Measurements from ENCODE around the gene ZBTB26.

The ZBTB26 gene, protein sequence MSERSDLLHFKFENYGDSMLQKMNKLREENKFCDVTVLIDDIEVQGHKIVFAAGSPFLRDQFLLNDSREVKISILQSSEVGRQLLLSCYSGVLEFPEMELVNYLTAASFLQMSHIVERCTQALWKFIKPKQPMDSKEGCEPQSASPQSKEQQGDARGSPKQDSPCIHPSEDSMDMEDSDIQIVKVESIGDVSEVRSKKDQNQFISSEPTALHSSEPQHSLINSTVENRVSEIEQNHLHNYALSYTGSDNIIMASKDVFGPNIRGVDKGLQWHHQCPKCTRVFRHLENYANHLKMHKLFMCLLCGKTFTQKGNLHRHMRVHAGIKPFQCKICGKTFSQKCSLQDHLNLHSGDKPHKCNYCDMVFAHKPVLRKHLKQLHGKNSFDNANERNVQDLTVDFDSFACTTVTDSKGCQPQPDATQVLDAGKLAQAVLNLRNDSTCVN

DNA sequence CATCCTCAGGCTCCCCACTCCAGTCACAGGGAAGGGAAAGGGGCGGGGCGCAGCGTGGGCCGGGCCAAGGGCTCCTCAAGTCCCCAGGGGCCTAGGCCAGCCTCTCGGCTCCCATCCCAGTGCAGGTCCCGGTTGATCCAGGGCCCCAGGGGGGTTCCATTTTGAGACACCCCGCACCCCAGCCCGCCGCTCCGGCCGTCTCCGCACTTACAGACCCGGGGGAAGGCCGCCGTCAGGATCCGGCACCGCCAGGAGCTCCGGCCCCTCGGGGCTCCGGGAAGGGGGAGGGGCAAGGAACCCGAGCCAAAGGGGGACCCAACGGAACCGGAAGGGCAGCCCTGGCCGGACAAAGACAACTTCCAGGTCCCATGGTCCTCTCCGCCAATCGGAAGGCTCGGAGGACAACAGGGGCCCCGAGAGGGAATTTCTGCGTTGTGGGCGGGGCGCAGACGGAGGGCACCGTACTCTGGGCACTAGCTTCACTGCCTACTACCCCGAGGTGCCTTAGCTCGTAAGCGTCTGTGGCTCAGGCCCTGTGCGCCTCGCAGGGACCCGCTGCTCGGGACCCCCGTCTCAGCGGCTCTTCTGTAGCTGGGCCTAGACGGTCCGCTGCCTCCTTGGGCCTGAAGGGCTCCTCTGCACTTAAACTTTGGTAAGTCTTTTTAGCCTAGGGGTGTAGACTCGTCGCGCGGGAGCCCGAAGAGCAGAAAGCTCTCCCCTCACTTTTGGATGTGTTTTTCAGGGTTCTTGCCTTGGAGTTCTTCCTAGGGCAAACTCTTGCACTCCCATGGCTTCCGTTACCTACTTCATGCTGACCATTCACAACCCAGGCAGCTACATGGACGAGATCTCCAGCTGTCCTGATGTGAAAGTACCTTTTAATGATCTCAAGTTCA lies at the start of gene ZBTB26:
TSS of gene ZBTB26 (minus strand) at position 287 of the 896 bp plus-strand sequence. CDS start 11,578 bp downstream, outside the sequence.
- peak; percentile 93 for DNase-seq

DNA sequence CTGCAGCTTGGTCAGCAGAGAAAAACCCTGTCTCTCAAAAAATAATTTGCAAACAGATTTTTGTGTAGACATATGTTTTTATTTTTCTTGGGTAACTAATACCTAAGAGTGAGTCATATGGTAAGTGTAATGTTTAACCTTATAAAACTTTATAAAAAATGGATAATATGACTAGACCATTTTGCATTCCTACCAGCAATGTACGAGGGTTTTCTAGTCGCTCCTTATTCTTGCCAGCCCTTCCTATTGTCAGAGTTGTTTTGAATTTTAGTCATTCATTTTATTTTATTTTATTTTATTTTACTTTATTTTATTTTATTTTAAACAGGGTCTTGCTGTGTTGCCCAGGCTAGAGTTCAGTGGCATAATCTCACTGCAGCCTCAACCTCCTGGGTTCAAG lies 47.3 kb upstream of the ZBTB26 start:
- no peak for DNase-seq

DNA sequence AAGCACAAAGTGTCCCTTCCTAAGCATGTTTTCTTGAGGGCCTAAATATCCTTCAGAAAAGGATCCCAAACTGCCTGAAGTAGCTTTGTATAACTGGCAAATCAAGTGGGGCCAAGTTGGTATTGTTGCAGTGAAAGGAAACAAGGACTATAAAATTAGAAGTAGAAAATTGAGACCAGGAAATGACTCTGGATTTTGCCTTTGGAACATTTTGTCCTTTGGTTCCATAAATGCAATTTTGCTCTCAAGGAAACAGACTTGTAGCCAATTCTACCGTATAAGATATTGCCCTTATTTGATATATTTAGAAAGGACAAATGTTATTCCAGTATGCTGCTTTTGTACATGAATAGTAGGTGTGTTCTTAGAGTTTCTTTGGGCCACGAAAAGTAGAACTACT lies 43.9 kb upstream of the ZBTB26 start:
- no peak for DNase-seq

GRCh38 chr9:122961139-122961538 lies 29.8 kb upstream of the ZBTB26 start:
- no peak for DNase-seq

GRCh38 chr9:122955961-122956360 lies 24.6 kb upstream of the ZBTB26 start:
- no peak for DNase-seq

DNA sequence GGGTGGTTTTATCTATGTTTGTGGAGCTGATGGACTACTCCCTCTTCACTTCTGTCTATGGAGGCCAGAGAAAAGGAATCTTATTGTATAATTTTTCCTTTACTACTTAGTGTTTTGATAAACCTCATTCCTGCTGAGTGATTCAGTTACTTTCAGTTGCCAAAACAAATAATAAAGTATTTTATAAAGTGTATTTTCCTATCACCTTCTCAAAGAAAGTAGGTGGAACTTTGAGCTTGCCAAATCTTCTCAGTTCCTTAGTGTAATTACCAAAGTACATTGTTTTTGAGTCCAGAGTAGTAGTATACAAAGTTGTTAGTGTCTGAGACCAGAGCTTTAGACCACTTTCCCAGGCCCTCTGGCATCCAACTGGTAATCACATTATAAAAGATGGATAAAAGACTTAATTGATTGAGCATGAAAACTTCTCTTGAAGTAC lies 23.0 kb upstream of the ZBTB26 start:
- no peak for DNase-seq

DNA sequence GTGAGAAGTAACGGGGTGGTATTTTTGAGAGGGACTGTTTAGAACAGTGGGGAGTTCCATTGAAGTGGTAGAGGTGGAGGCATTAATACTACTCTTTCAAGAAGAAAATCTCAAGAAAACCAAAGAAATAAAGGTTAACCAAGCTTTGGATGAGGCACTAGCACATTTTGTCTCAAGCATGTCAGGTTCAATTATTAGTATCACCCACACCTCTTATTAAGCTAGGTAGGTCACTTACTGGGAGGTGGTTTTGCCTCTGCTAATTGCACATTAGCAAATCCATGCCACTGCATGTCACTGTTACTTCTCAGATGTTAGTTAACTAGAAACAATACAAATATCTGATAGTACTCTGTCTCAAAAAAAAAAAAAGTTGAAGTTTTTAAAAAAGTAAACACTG lies 19.7 kb upstream of the ZBTB26 start:
- no peak for DNase-seq

- DNase-seq, result no peak
These were observed 19.0 kb upstream of the ZBTB26 start for GRCh38 chr9:122950263-122950662.

DNA sequence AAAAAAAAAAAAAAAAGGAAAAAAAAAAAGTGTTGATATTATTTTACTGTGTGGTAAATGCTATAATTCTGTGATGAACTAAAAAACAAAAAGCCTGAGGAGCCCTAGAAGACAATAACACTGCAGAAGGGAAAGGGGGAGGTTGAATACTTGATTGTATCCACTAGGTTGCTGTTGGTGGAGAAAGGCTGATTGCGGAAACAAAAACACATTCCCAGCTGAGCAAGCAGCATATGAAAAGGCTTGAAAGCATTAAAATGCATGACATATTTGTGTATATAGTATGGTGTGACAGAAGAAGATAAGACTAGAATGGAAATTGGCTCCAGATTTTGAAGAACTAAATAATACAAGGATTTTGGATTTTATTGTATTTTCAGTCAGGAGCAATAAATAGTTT lies 18.4 kb upstream of the ZBTB26 start:
- DNase-seq, result no peak

- no peak for DNase-seq
These were observed 17.0 kb upstream of the ZBTB26 start for GRCh38 chr9:122948313-122948712.

DNA sequence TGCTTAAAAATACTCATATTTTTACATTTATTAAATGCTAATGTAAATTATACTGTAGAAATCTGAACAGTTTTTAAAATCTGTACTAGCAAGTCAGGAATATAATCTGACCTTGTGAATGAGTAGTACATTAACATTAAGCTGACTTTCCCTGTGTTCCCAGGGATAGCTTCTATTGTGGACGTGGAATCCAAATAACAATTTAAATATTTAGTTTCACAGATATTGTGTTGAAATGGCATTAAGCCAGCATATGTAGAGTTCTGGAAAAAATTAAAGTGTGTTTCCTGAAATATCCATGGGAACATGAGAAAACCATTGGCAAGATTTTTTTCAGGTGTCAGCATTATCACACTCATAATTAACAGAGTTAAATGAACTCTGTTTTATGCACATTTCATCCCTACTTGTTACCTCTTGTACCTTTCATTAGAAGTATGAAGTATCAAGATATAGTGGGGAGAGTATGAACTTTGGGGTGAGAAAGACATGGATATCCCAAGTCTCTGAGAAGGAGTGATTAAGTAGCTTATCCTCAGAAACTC lies 15.2 kb upstream of the ZBTB26 start:
- DNase-seq, result no peak

DNA sequence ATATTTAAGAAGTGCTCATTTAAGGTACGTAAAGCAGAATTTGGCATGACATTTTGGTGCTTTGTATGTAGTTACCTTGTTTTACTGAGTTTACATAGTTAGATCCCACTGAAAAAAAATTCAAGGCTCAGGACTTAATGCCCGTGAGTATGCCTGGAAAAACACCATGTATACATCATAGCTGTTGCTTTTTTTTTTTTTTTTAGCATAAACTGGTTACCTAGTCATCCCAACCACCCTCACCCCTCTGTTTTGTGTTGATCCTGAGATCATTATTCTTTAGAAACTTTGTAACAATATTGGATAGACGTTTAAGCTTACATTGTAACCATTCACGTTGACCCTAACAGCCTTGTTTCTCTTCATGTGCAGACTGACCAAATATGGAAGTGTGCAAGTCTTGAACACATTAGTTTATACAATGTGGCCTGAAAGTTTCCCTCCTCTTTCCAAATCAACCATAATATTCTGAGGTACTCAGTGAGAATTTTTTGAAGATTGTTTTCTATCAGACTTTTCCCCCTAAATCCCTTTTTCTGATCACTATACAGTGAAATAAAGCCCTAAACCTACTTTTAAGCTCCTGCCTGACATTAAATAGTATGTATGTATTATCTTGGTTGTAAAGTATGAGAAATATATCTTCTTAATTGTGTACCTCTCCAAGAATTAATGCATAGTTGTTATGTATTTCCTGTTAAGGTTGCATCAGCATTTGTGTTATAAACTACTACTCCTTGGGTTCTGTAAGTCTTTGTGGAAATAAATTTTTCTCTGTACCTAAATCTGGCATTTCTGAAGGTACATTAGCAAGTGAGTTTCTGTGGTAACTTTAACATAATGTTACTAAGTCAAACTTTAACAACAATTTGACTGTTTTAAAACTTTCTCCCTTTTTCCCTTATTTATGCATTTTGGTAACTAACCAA lies 13.9 kb upstream of the ZBTB26 start:
- DNase-seq, result no peak

GRCh38 chr9:122941582-122942234 lies 10.4 kb upstream of the ZBTB26 start:
- DNase-seq, result no peak

DNA sequence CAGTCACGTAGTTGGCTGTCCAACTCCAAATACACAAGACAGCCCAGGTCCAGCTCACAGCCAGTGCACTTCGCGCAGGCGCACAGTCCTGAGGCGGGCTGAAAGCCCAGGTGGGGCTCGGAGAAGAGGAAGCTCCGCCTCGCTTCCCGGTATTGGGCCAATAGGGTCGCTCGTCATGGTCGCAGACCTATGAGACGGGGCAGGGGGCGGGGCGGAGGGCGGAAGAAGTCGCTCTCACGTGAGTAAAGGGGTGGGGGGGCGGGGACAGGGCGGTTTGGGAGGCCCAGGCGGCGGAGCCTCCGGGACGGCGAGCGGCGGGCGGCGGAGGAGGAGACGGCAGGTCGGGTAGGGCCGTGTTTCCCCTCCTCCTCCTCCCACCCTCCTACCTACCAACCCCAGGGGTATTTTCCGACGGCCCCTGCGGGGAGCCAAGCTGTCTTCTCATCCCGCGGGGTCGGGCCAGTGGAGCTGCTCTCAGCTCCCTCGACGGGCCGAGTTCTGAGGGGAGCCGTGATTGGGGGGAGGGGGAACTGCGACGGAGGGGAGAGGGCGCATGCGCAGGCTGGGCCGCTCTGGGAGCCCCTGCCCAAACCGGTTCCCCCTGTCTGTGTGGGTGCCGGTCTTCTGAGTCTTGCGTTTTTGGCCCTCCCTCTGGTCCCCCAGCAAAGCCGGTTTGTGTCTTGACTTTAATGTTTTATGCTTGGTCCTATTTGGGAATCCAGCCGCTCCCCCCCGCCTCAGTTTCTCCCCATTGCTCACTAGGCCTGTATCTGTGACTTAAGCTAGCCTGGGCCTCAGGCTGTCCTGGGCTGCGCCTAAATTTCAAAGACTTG lies 9.7 kb upstream of the ZBTB26 start, which contains the start of gene RABGAP1:
TSS of gene RABGAP1 (plus strand) at position 272 of the 833 bp plus-strand sequence. CDS start 16,040 bp downstream, outside the sequence.
- DNase-seq, result peak; percentile 99

GRCh38 chr9:122940454-122940748 lies 9.1 kb upstream of the ZBTB26 start:
- no peak for DNase-seq

DNA sequence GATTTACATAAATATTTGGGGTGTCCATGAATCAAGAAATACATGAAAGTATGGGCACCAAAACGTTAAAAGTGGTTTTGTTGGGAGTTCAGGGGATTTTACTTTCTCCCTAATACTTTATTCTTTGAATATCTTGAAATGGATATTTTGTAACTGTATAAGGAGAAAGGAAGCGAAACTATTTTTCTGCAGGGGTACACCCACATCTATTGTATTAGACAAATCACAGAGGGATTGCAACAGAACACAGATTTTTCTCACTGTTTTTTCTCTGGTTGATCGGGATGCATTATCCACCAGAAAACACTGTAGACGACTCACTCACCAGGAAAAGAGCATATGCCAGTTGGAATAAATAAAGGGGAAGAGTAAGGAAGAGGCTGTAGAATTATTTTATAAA lies 8.3 kb upstream of the ZBTB26 start:
- DNase-seq, result no peak

GRCh38 chr9:122936883-122937282 lies 5.6 kb upstream of the ZBTB26 start:
- no peak for DNase-seq

DNA sequence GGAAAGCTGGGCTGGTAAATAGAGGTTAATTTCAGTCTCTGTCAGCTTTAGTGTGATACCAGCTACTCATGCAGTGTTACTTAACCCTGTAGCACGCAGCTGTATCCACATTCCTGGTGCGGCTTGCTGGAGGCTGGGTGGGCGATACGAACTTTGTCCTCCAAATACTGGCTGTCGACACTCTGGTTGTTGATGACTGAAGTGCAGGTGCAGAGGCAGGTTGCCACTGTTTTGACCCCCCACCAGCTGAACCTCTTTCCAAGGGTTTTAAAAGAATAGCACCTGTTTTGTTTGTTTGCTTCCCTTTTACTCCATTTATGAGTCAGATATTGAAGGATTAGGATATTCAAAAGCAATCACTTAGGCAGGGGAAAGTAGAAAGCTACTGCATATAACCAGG lies 5.2 kb upstream of the ZBTB26 start:
- no peak for DNase-seq

- DNase-seq, result no peak
These were observed 629 bp downstream of the ZBTB26 start for GRCh38 chr9:122930541-122931225.

DNA sequence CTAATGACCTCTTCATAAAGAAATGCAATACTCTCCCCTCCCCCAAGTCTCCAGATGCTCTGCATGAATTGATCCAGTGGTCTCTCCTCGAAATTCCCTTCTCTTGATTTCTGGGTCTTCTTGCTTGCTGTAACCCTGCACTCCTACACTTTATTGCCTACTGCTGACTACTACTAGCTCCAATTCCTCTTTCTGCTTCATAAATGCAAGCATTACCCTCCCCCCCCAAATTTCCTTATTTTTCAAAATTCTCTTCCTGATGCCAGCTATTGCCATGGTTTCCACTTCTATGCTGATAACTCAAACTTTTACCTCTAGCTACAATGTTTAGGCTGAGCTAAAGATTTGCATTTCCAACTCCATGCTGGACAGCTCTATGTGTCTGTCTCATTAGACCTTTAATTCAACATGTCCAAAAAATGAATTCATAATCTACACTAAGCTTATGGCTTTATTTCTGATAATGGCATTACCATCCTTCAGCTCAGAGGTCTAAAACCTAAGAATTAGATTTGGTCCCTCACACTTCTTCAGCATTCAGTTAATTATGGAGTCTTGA lies 1.4 kb downstream of the ZBTB26 start:
- DNase-seq, result no peak
